Measurements from ENCODE around the gene TMEM169.

DNA sequence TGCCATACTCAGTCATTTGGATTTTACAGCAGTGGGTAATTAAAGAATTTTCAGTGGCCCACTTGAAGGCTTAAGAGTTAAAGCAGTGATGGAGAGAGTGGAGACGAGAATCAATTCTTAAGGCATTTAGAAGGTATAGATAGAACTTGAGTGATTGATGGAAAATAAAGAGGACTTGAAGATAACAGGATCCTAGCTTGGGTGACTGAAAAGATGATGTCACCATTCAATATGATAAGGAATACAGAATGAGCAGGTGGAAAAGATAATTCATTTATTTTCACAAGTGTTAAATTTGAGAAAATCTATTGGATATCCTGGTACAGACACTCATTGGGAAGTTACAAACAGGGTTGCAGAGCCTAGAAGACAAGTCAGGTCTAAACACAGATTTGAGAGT, 62.7 kb downstream of the TMEM169 start:
- TF ChIP-seq, protein P1, sequence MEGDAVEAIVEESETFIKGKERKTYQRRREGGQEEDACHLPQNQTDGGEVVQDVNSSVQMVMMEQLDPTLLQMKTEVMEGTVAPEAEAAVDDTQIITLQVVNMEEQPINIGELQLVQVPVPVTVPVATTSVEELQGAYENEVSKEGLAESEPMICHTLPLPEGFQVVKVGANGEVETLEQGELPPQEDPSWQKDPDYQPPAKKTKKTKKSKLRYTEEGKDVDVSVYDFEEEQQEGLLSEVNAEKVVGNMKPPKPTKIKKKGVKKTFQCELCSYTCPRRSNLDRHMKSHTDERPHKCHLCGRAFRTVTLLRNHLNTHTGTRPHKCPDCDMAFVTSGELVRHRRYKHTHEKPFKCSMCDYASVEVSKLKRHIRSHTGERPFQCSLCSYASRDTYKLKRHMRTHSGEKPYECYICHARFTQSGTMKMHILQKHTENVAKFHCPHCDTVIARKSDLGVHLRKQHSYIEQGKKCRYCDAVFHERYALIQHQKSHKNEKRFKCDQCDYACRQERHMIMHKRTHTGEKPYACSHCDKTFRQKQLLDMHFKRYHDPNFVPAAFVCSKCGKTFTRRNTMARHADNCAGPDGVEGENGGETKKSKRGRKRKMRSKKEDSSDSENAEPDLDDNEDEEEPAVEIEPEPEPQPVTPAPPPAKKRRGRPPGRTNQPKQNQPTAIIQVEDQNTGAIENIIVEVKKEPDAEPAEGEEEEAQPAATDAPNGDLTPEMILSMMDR (IDR thresholded peaks at IDR 0.05; ENCODE audit: low read length) = no peak
- no peak for TF ChIP-seq EZH2 (IDR thresholded peaks at IDR 0.05; ENCODE audit: borderline replicate concordance, low read length)
